ENCODE data around the gene PHGDH.
"Not testable (repeated sequence)": the region's sequence is repeated elsewhere in the genome, so short reads cannot be mapped to it uniquely, and the experiment has no call there.

Gene PHGDH

GRCh38 chr1:119762953-119763352 lies 51.2 kb downstream of the PHGDH start:
- no peak for DNase-seq (ENCODE audit: low read depth in 2 of 2)

- no peak for DNase-seq (ENCODE audit: low read depth in 2 of 2)
These were observed 52.5 kb downstream of the PHGDH start for GRCh38 chr1:119764220-119764619.

GRCh38 chr1:119766374-119766794 lies 54.6 kb downstream of the PHGDH start:
- no peak for DNase-seq (ENCODE audit: low read depth in 2 of 2)

- no peak for DNase-seq (ENCODE audit: low read depth in 2 of 2)
These were observed 55.8 kb downstream of the PHGDH start for GRCh38 chr1:119767486-119767885.

GRCh38 chr1:119768778-119769177 lies 57.0 kb downstream of the PHGDH start, which contains the start of gene HMGCS2:
TSS of gene HMGCS2 (minus strand) at chr1:119768905. CDS start at chr1:119768844, 61 bp downstream.
- no peak for DNase-seq (ENCODE audit: low read depth in 2 of 2)

GRCh38 chr1:119771016-119771415 lies 59.3 kb downstream of the PHGDH start:
- no peak for DNase-seq (ENCODE audit: low read depth in 2 of 2)

- no peak for DNase-seq (ENCODE audit: low read depth in 2 of 2)
These were observed 60.0 kb downstream of the PHGDH start for GRCh38 chr1:119771770-119772169.

GRCh38 chr1:119772298-119772697 lies 60.6 kb downstream of the PHGDH start:
- no peak for DNase-seq (ENCODE audit: low read depth in 2 of 2)

- no peak for DNase-seq (ENCODE audit: low read depth in 2 of 2)
These were observed 62.0 kb downstream of the PHGDH start for GRCh38 chr1:119773711-119774241.

GRCh38 chr1:119774746-119775490 lies 63.2 kb downstream of the PHGDH start:
- no peak for DNase-seq (ENCODE audit: low read depth in 2 of 2)

- no peak for DNase-seq (ENCODE audit: low read depth in 2 of 2)
These were observed 66.6 kb downstream of the PHGDH start for GRCh38 chr1:119778359-119778758.

GRCh38 chr1:119778886-119779560 lies 67.3 kb downstream of the PHGDH start:
- DNase-seq (ENCODE audit: low read depth in 2 of 2): no peak

GRCh38 chr1:119779869-119780356 lies 68.2 kb downstream of the PHGDH start:
- no peak for DNase-seq (ENCODE audit: low read depth in 2 of 2)

GRCh38 chr1:119781434-119782210 lies 69.9 kb downstream of the PHGDH start:
- DNase-seq (ENCODE audit: low read depth in 2 of 2): no peak

- DNase-seq (ENCODE audit: low read depth in 2 of 2): no peak
These were observed 71.0 kb downstream of the PHGDH start for GRCh38 chr1:119782631-119783325.

- no peak for DNase-seq (ENCODE audit: low read depth in 2 of 2)
These were observed 71.8 kb downstream of the PHGDH start for GRCh38 chr1:119783354-119784185.

GRCh38 chr1:119784191-119784781 lies 72.6 kb downstream of the PHGDH start:
- DNase-seq (ENCODE audit: low read depth in 2 of 2): no peak

- DNase-seq (ENCODE audit: low read depth in 2 of 2): not testable (repeated sequence)
These were observed 74.3 kb downstream of the PHGDH start for GRCh38 chr1:119786046-119786445.

- not testable (repeated sequence) for DNase-seq (ENCODE audit: low read depth in 2 of 2)
These were observed 74.8 kb downstream of the PHGDH start for GRCh38 chr1:119786473-119787050.

- no peak for DNase-seq (ENCODE audit: low read depth in 2 of 2)
These were observed 76.0 kb downstream of the PHGDH start for GRCh38 chr1:119787776-119788175.
